Left ventricle myocardium inferior (tissue), 1 donor: ENCODE data around the gene GRK6. TPM values are rescaled to one million over a fixed set of nuclear protein-coding genes. Genes with fewer than 3 reads are reported as not detected.
A peak's percentile ranks its signal among the peaks of the same experiment; 100 is the strongest.

Source experiments
- DNase-seq: peaks from one replicate; pipeline ENCODE4 v3.0.0-alpha.2; 2020
- H3K27ac ChIP-seq: fragments of 200-600 bp; replicated peaks from 2 replicates; pipeline ENCODE4 v1.8.0; 2021
- H3K27me3 ChIP-seq: fragments of 200-600 bp; 2 replicates; pipeline ENCODE4 v1.8.0; 2021; ENCODE audit warnings: low read depth
- H3K36me3 ChIP-seq: fragments of 200-600 bp; 2 replicates; pipeline ENCODE4 v1.8.0; 2021
- H3K4me1 ChIP-seq: fragments of 200-600 bp; 2 replicates; pipeline ENCODE4 v1.8.0; 2021
- H3K4me3 ChIP-seq: fragments of 200-600 bp; 2 replicates; pipeline ENCODE4 v1.8.0; 2021; ENCODE audit warnings: mild to moderate bottlenecking, moderate library complexity
- H3K9me3 ChIP-seq: fragments of 200-600 bp; replicated peaks from 2 replicates; pipeline ENCODE4 v1.8.0; 2021
- intact Hi-C: fragments of 100-400 bp; cut with micrococcal nuclease; formaldehyde crosslinking; loops from one replicate; pipeline ENCODE4 v1.11.0; 2022
- total RNA-seq: library from RNA; stranded (reverse); fragmentation: NEBNext Ultra II Directional; extraction: Animal tissue kit (Norgen Biotek cat#: 25700); gene quantifications from one replicate; pipeline ENCODE4 v1.2.1, GENCODE V29; 2021
- TF ChIP-seq, protein P1 (sequence below): fragments of 200-600 bp; IDR thresholded peaks from 2 replicates; pipeline ENCODE4 v1.8.0; 2021; ENCODE audit warnings: antibody characterized with exemption, mild to moderate bottlenecking, borderline replicate concordance
- donor health status: DM: no; HTN: yes; CAD: no; lungs with severe emphysema.

The GRK6 gene
- total RNA-seq, 1 donor from 2014 or later: 15.6 TPM

DNA sequence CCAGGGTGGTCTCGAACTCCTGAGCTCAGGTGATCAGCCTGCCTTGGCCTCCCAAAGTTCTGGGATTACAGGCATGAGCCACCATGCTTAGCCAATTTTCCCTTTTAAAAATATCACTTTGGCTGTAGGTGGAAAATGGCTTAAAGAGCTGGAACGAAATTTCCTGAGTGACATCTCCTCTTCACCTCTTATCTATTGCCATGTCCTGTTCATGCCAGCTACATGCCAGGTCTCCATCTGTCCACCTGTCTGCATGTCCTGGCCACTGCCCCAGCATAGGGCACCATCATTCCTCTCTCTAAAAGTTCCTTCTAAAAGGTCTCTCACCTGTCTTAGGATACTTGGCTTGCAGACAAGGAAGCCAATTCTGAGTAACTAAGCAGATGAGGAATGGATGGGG lies 2.8 kb upstream of the GRK6 start:
- H3K27ac ChIP-seq: no peak overlapping the region
- TF ChIP-seq, protein P1, sequence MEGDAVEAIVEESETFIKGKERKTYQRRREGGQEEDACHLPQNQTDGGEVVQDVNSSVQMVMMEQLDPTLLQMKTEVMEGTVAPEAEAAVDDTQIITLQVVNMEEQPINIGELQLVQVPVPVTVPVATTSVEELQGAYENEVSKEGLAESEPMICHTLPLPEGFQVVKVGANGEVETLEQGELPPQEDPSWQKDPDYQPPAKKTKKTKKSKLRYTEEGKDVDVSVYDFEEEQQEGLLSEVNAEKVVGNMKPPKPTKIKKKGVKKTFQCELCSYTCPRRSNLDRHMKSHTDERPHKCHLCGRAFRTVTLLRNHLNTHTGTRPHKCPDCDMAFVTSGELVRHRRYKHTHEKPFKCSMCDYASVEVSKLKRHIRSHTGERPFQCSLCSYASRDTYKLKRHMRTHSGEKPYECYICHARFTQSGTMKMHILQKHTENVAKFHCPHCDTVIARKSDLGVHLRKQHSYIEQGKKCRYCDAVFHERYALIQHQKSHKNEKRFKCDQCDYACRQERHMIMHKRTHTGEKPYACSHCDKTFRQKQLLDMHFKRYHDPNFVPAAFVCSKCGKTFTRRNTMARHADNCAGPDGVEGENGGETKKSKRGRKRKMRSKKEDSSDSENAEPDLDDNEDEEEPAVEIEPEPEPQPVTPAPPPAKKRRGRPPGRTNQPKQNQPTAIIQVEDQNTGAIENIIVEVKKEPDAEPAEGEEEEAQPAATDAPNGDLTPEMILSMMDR: no peak
- H3K36me3 ChIP-seq: no peaks in the 10 kb centered on the region
- intact Hi-C loops: no loop called here
- H3K9me3 ChIP-seq: no peaks in the 10 kb centered on the region
- peaks cover 14% of the 10 kb centered on the region for H3K27me3 ChIP-seq
- no peak overlapping the region for H3K4me3 ChIP-seq
- no peak for DNase-seq
- H3K4me1 ChIP-seq: peaks cover 30% of the 10 kb centered on the region

DNA sequence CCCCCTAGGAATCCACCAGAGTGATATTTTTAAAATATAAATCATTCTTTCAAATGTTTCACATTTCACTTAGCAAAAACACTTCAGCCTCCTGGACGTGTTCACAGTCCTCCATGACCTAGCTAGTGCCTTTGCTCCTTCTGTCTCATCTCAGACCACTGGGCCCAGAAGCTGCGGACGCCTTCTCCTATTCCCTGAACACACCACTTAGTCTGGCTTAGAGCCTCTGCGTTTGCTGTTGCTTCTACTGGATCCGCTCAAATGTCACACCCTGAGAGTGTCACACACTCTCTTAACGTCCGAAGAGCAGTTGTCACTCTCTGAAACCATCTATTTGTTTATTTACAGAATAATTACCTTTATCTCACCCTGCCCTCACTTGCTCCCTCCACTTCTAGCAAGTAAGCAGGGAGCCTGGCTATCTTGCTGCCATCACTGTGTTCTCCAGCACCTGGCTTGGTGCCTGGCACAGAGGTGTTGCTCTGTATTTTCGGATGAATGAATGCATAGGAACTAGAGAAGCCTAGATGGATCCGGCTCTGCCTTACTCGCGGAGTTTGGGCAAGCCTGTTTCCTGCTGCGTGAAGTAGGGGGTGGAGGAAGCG lies 1.2 kb upstream of the GRK6 start:
- TF ChIP-seq, protein P1: no peak
- intact Hi-C loops: no loop called here
- H3K27me3 ChIP-seq: no peaks in the 10 kb centered on the region
- H3K4me3 ChIP-seq: peak overlapping the region; percentile 69
- DNase-seq: no peak
- H3K9me3 ChIP-seq: no peaks in the 10 kb centered on the region
- peak overlapping the region; percentile 96 for H3K27ac ChIP-seq
- H3K36me3 ChIP-seq: no peaks in the 10 kb centered on the region
- peaks cover 32% of the 10 kb centered on the region for H3K4me1 ChIP-seq

DNA sequence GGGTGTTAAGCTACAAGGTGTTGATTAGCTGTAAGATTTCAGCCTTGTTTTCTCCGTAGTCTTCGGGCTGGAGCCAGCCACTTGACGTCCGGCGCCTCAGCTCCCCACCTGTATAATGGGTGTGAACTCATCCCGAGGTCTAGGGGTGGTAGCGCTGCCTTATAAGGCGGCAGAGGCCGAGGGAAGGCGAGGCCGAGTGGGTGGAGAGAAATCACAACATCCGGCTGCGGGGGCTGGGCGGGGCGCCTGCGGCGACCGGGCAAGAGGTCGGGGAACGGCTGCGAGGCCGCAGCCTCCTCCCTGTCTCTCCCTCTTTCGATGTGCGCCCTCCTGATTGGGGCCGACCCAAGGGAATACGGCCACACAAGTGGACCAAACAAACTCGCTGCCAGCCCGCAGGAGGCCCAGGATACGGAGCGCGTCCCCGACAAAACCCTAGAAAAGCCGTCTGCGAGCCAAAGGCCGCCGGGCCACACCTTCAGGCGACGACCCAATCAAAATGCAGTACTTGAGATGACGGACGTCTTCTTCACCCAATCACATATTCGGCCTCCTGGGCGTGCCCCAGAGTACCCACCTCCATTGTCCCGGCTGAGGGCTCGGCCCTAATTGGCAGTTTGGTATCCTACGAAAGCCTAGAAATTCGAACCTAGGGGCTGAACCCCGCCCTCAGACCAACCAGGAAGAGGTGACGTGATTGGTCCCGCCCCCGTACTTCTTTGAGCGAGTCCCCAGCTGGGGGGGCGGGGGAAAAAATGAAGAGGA lies 493 bp upstream of the GRK6 start:
- intact Hi-C loops: no loop called here
- Histone ChIP-seq H3K4me1 (peaks cover 32% of the 10 kb centered on the region), H3K27ac (peak overlapping the region; percentile 96), H3K27me3 (no peaks in the 10 kb centered on the region), H3K9me3 (no peaks in the 10 kb centered on the region), H3K4me3 (peak overlapping the region; percentile 69), H3K36me3 (peaks cover 5% of the 10 kb centered on the region)
- DNase-seq: peak; percentile 100
- TF ChIP-seq, protein P1: no peak

DNA sequence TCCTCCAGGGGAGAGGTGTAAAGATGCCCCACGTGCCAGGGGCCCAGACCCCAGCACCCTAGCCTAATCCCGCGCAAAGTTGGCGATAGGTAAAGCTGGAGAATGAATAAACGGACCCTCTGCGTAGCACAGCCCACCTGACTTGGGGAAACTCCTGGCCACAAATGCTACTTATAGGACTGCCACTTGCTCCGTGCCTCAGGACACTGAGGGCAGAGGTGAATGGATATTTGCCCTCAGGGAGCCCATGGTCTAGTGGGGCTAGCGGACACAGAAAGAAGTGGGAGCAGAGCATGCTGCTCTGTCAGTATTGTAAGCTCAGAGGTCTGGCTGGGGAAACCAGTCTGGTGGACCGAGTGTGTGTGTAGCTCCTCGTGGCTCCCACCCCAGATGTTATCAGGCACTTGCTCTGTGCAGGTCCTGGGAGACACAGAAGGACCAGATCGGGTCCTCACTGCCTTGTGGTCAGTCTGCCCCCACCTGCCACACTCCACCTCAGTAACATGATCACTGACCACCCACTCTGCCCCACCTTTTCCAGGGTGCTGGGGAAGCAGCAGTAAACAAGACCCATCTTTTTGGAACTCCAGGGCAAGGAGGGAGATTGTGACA lies 841 bp downstream of the GRK6 start:
- H3K27ac ChIP-seq: peak overlapping the region; percentile 87
- intact Hi-C loops: no loop called here
- H3K4me3 ChIP-seq: peak overlapping the region; percentile 81
- peaks cover 7% of the 10 kb centered on the region for H3K36me3 ChIP-seq
- DNase-seq: no peak
- TF ChIP-seq, protein P1: no peak
- H3K27me3 ChIP-seq: no peaks in the 10 kb centered on the region
- peaks cover 45% of the 10 kb centered on the region for H3K4me1 ChIP-seq
- H3K9me3 ChIP-seq: no peaks in the 10 kb centered on the region

DNA sequence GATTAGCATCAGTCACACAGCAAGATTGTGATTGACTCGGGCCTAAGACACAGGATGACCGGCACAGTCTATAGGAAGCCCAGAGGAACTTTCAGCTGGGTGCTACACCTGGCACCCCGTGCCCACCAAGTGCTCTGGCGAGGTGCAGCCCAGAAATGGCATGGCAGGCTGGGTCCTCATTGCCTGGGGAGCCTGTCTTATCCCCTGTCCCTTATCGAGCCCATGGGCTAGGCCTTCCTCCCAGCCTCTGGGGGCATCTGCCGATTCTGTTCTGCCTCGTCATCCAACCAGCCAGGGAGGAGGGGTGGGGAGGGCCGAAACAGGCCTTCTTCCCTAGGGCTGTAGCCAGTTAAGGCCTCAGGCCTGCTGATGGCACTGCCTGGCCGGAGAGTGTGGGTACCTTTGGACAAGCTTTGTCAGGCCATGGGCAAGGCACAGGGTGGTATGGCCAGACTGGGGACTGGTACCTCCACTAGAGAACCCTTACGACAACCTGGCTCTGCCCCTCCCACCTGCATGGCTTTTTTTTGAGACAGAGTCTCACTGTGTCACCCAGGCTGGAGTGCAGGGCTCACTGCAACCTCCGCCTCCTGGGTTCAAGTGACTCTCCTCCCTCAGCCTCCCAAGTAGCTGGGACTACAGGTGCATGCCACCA lies 1.6 kb downstream of the GRK6 start:
- TF ChIP-seq, protein P1: no peak
- Histone ChIP-seq H3K36me3 (peaks cover 15% of the 10 kb centered on the region), H3K27ac (no peak overlapping the region), H3K4me3 (peak overlapping the region; percentile 81), H3K4me1 (peaks cover 53% of the 10 kb centered on the region), H3K27me3 (no peaks in the 10 kb centered on the region), H3K9me3 (no peaks in the 10 kb centered on the region)
- no peak for DNase-seq
- intact Hi-C loops: no loop called here
